Measurements from ENCODE around the gene CNTN4.

- TF ChIP-seq JUND (IDR thresholded peaks at IDR 0.05) (no peak), CTCF (IDR thresholded peaks at IDR 0.05; ENCODE audit: low read depth, low read length, missing input control) (no peak)
Observed at GRCh38 chr3:2661078-2661477, 562.4 kb downstream of the CNTN4 start.

All from liver (tissue), 3 donors.